ENCODE results near the gene RMI1.

The RMI1 gene

DNA sequence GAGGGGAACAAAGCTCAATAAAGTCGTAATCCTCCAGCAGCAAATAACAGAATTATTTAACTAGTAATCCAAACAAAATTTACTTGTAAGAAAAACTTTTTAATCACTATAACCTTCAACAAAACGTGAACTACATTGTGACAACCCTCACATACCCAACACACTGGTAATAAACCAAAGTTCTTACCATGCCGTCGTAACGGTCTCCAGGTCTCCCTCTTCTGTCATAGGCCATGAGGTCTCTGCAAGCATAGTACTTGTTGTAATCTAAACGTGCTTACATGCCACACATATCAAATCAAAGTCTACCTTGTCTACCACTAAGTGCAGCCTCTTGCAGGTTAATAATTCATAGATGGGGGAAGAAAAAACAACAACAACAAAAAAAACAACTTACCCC lies 9.1 kb upstream of the RMI1 start:
- DNase-seq: no peak

DNA sequence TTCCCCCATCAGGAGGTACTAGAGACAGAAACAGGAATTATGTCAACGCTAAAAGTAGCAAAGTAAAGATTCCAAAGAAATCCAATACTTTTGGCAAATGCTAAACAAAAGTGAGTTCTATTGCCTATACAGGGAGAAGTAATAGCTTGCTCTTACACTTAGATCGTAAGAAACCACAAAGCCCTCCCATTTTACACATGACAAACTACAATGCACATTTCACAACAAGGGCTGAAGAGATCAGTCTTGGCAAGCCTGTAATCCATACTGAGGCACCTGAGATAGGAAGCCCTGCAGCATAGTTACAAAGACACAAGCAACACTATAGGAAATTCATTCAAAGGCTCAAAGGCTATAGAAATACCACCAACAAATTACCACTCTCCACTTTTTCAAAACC lies 8.3 kb upstream of the RMI1 start:
- DNase-seq: no peak

GRCh38 chr9:83975300-83975699 lies 5.3 kb upstream of the RMI1 start:
- no peak for DNase-seq

GRCh38 chr9:83976372-83976771 lies 4.2 kb upstream of the RMI1 start:
- DNase-seq: no peak

DNA sequence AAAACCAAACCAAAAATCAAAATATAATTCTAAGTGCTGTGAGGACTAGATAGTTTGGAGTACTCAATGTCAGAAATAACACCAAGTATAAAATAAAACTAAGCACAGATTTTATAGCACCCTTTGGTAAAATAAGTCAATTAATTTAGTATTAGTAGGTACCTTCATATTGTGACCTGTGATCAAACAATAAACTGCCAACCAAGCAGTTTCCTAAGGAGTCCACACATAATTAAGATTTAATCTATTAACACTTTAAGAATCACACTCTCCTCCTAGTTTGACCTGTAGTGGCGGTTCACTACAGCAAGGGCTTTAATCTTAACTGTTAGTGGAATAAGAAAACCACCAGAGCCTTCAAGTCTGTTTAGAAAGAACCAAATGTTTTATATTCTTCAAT lies 3.4 kb upstream of the RMI1 start:
- DNase-seq: no peak

GRCh38 chr9:83978992-83979811 lies 1.4 kb upstream of the RMI1 start:
- peak; percentile 5 to 7 for DNase-seq

- DNase-seq: peak; percentile 88 to 90
These were observed 702 bp upstream of the RMI1 start, which contains the start of gene HNRNPK for GRCh38 chr9:83979812-83980394. HNRNPK (minus strand) TSS chr9:83980215; CDS start chr9:83978252, 1,963 bp downstream.

- peak in 1 of 2 experiments; percentile 23 for DNase-seq
These were observed 694 bp downstream of the RMI1 start for GRCh38 chr9:83981126-83981871.

- DNase-seq: no peak
These were observed 5.6 kb downstream of the RMI1 start for GRCh38 chr9:83986195-83986594.

DNA sequence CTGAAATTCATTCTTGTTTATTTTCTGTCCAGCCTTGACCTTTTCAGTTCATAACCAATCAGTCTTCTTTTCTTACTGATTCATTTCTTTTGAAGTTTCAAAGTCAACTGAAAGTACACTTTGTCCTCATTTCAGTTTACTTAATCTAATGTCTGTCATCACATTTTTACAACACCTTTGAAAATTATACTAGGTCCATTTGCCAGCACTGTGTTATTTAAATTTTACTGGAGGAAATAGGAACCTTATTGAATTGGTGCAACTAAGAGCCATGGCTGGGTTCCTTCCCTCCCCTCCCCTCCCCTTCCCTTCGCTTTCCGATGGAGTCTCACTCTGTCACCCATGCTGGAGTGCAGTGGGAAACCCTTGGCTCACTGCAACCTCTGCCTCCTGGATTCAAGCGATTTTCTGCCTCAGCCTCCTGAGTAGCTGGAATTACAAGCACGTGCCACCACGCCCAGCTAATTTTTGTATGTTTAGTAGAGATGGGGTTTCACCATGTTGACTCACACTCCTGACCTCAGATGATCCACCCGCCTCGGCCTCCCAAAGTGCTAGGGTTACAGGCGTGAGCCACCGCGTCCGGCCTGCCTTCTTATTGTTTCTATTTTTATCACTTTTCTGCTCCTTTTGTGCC lies 6.3 kb downstream of the RMI1 start:
- DNase-seq: no peak

DNA sequence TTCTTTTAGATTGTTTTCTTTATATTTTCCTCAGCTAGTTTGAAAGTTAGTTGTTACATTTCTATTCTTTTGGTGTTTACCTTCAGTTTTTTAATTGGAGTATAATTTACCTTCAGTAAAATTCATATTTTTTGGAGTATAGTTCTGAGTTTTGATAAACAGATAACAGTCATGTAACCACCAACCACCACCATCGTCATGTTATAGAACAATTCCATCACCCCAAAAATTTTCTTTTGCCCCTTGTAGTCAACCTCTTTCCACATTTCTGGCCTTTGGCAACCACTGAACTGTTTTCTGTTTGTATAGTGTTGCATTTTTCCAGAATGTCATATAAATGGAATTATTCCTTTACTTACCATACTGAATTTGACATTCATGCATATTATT lies 6.8 kb downstream of the RMI1 start:
- DNase-seq: no peak

- no peak for DNase-seq
These were observed 7.8 kb downstream of the RMI1 start for GRCh38 chr9:83988411-83988810.

GRCh38 chr9:83991355-83991754 lies 10.8 kb downstream of the RMI1 start:
- no peak for DNase-seq

GRCh38 chr9:83992407-83992806 lies 11.8 kb downstream of the RMI1 start:
- DNase-seq: no peak

GRCh38 chr9:83992901-83993300 lies 12.3 kb downstream of the RMI1 start:
- no peak for DNase-seq

GRCh38 chr9:83996126-83996525 lies 15.5 kb downstream of the RMI1 start:
- DNase-seq: no peak

GRCh38 chr9:83999141-83999918 lies 18.7 kb downstream of the RMI1 start:
- no peak for DNase-seq

GRCh38 chr9:84000186-84000585 lies 19.6 kb downstream of the RMI1 start:
- no peak for DNase-seq

DNA sequence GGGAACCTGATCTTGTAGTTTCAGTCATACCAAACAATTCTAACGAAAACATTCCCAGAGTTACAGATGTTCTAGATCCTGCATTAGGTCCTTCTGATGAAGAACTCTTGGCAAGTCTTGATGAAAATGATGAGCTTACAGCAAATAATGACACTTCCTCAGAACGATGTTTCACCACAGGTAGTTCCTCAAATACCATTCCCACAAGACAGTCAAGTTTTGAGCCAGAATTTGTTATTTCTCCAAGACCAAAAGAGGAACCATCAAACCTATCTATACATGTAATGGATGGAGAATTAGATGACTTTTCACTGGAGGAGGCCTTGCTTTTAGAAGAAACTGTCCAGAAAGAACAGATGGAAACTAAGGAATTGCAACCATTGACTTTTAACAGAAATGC lies 21.0 kb downstream of the RMI1 start:
- no peak for DNase-seq

DNA sequence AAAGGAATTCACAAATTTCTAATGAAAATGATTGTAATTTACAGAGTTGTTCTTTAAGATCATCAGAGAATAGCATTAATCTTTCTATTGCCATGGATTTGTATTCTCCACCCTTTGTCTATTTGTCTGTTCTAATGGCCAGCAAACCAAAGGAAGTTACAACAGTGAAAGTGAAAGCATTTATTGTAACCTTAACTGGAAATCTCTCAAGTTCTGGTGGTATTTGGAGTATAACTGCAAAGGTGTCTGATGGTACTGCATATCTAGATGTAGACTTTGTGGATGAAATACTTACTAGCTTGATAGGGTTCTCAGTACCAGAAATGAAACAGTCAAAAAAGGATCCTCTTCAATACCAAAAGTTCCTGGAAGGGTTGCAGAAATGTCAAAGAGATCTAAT lies 21.7 kb downstream of the RMI1 start:
- DNase-seq: no peak

DNA sequence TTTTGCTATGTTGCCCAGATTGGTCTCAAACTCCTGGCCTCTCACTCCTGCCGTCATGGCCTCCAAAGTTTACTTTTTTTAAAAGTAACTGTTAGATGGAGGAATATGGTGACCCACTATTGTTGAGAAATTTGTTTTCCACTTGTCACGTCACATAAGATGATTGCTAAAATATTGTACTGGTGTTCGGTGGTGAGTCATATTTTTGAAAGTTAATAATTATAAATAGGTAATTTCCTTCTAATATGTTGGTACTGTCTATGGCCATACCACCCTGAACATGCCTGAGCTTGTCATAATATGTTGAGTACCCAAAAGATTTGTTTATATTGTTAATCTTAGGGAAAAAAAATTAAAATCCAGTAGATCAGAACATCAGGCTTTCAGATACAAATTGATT lies 22.6 kb downstream of the RMI1 start:
- DNase-seq: no peak

DNA sequence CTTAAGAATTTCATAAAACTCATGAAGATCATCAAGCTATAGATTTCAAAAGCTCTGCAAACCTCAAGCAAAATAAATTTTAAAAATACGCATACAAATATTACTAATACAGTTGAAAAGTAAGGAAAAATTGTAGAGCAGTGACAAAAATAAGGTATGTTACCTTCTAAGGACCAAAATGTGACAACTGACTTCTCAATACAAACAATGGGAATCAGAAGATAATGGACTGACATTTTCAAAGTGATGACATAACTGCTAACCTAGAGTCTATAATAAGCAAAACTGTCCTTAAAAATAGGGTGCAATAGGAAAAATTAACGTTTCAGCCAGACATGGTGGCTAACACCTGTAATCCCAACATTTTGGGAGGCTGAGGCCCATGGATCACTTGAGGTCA lies 27.1 kb downstream of the RMI1 start:
- no peak for DNase-seq
